ENCODE results near the gene TBX21. TPM values are rescaled to one million over a fixed set of nuclear protein-coding genes. Genes with fewer than 3 reads are reported as not detected.

Gene TBX21
- total and polyA plus RNA-seq, 2 of the 4 experiments (the other 2 are of a cell fraction), result not detected

GRCh38 chr17:47741793-47742145 lies 8.7 kb downstream of the TBX21 start:
- Histone ChIP-seq H2AK9ac (replicated peaks; ENCODE audit: low read depth, low read length, poor library complexity) (no peak overlapping the region), H3K18ac (ENCODE audit: low read depth, low read length) (no peak overlapping the region), H4K91ac (ENCODE audit: insufficient read depth, low read depth, low read length) (no peak overlapping the region), H2AFZ (replicated peaks; ENCODE audit: low read length, poor library complexity) (no peak overlapping the region), H3K4me3 (ENCODE audit: insufficient read depth, low read depth, low read length) (no peak overlapping the region), H4K5ac (ENCODE audit: low read depth, low read length) (no peak overlapping the region), H4K8ac (ENCODE audit: low read depth in 2 of 2, low read length in 2 of 2) (no peak overlapping the region), H2BK5ac (ENCODE audit: low read depth, low read length, poor library complexity, severe bottlenecking) (no peak overlapping the region), H3K4ac (ENCODE audit: low read depth, low read length) (no peak overlapping the region), H3K23ac (ENCODE audit: low read depth, low read length) (no peak overlapping the region), H3K9me3 (ENCODE audit: control insufficient read depth, insufficient read depth, low read length) (peaks cover 6% of the 10 kb centered on the region), H3K4me1 (ENCODE audit: control insufficient read depth, insufficient read depth, low read length) (no peaks in the 10 kb centered on the region), H2BK20ac (ENCODE audit: low read depth, low read length) (no peak overlapping the region), H2AK5ac (ENCODE audit: low read depth, low read length) (no peak overlapping the region), H3K56ac (ENCODE audit: extremely low read depth, insufficient read depth, low read length) (no peak overlapping the region), H3K36me3 (ENCODE audit: control insufficient read depth, insufficient read depth, low read length) (no peaks in the 10 kb centered on the region), H3K27me3 (ENCODE audit: control insufficient read depth, insufficient read depth, low read length) (peaks cover 58% of the 10 kb centered on the region), H3K9me1 (ENCODE audit: insufficient read depth, low read length) (no peaks in the 10 kb centered on the region), H3K79me1 (ENCODE audit: low read depth in 1 of 2, low read length in 2 of 2) (no peaks in the 10 kb centered on the region), H3K4me2 (ENCODE audit: low read depth, low read length) (no peak overlapping the region), H2BK15ac (ENCODE audit: low read depth, low read length) (no peak overlapping the region), H3K14ac (replicated peaks; ENCODE audit: low read depth, low read length) (no peak overlapping the region), H4K20me1 (ENCODE audit: insufficient read depth, low read length) (no peaks in the 10 kb centered on the region; the same call in 1 of the 2 replicates), H2BK120ac (ENCODE audit: low read depth, low read length) (no peak overlapping the region), H3K9ac (ENCODE audit: low read depth, low read length) (no peak overlapping the region), H3K27ac (ENCODE audit: insufficient read depth, low read length) (no peak overlapping the region)
- WGBS, 2 experiments (ENCODE audit: extremely low coverage in 2 of 2, insufficient read length in 1 of 2), result 73% methylated on average over 2 of the region's 9 CpGs; no CpG with 5 or more reads in 1 of the 2 experiments
- TF ChIP-seq MXI1 (IDR thresholded peaks at IDR 0.05; ENCODE audit: borderline replicate concordance, low read depth, low read length) (no peak), BHLHE40 (IDR thresholded peaks at IDR 0.05; ENCODE audit: low read depth, low read length) (no peak), RFX5 (IDR thresholded peaks at IDR 0.05; ENCODE audit: low read depth, low read length) (no peak), USF2 (IDR thresholded peaks at IDR 0.05; ENCODE audit: low read depth, low read length) (no peak), CEBPB (IDR thresholded peaks at IDR 0.05; ENCODE audit: low read depth, low read length) (no peak), CHD1 (IDR thresholded peaks at IDR 0.05; ENCODE audit: low read depth, low read length) (no peak), FOS (IDR thresholded peaks at IDR 0.05; ENCODE audit: low read depth, low read length) (no peak), MAFK (IDR thresholded peaks at IDR 0.05; ENCODE audit: low read depth, low read length) (no peak), MAZ (IDR thresholded peaks at IDR 0.05; ENCODE audit: borderline replicate concordance, low read depth, low read length) (no peak), ELK1 (IDR thresholded peaks at IDR 0.05; ENCODE audit: borderline replicate concordance, low read depth, low read length) (no peak), CTCF (conservative IDR thresholded peaks at IDR 0.05; ENCODE audit: low read depth, low read length) (no peak), SMC3 (IDR thresholded peaks at IDR 0.05; ENCODE audit: low read depth, low read length) (no peak), RCOR1 (IDR thresholded peaks at IDR 0.05; ENCODE audit: insufficient replicate concordance, low read length) (no peak), POLR2A (IDR thresholded peaks at IDR 0.05; ENCODE audit: low read depth, low read length) (no peak), RAD21 (IDR thresholded peaks at IDR 0.05; ENCODE audit: low read length) (no peak), NFE2L2 (IDR thresholded peaks at IDR 0.05; ENCODE audit: low read depth, low read length) (no peak)
- intact Hi-C loops (cut with micrococcal nuclease), result no loop called here
- in situ Hi-C loops (cut with MboI; ENCODE audit: low sequenced_read_pairs), result no loop called here
- dilution Hi-C loops (cut with HindIII; ENCODE audit: low sequenced_read_pairs, unreplicated experiment), result no loop called here
- ChIA-PET CTCF (interaction anchor here (0.6 to 0.9 kb wide), 3 partner anchors 9 to 347 kb away, joined by 3 to 5 read pairs (median 5); partner anchors contain the start of gene TBX21), POLR2A (ENCODE audit: unreplicated experiment) (no interaction called here)
- BruUV-seq (replicated peaks), result no TSS peak
- ATAC-seq (ENCODE audit: low read depth) (no peak), DNase-seq (peak; percentile 16)

All from IMR-90 (cell line).